Kidney (tissue), 14 donors: ENCODE measurements around the gene IQCF5. TPM values are rescaled to one million over a fixed set of nuclear protein-coding genes. Genes with fewer than 3 reads are reported as not detected.

Source experiments
- DNase-seq, 5 donors: peaks; one replicate each; pipeline ENCODE4 v3.0.0-alpha.2; 2013 to 2020
- FAIRE-seq: peaks from 2 replicates; lab custom pipeline; 2012; peaks lifted over from hg19 to GRCh38; lab: Jason Lieb, UNC
- H3K27ac ChIP-seq, 2 donors: one replicate each; pipeline ENCODE4 v1.7.0; 2013; ENCODE audit warnings: low read depth in 2 of 2, low read length in 2 of 2, inconsistent platforms in 1 of 2
- H3K27me3 ChIP-seq: one replicate; pipeline ENCODE4 v1.7.1; 2013; ENCODE audit warnings: low read length, inconsistent platforms; ENCODE audit not compliant: control insufficient read depth, insufficient read depth
- H3K36me3 ChIP-seq, 3 donors: one replicate each; pipeline versions ENCODE4 v1.7.0 to v1.7.1; 2013; ENCODE audit warnings: low read length in 3 of 3, control low read depth in 1 of 3, inconsistent platforms in 1 of 3; ENCODE audit not compliant: insufficient read depth in 3 of 3, control insufficient read depth in 2 of 3
- H3K4me1 ChIP-seq, 3 donors: one replicate each; pipeline versions ENCODE4 v1.7.0 to v1.7.1; 2013; ENCODE audit warnings: low read length in 3 of 3, inconsistent platforms in 1 of 3, low read depth in 1 of 3; ENCODE audit not compliant: control insufficient read depth in 2 of 3, insufficient read depth in 2 of 3
- H3K4me3 ChIP-seq, 3 donors: one replicate each; pipeline versions ENCODE4 v1.7.0 to v1.8.1; 2013; ENCODE audit warnings: low read length in 3 of 3, control low read depth in 1 of 3, inconsistent platforms in 1 of 3
- H3K9ac ChIP-seq, 3 donors: one replicate each; pipeline versions ENCODE4 v1.7.0 to v1.7.1; 2013; ENCODE audit warnings: low read length in 3 of 3, control low read depth in 1 of 3, inconsistent platforms in 1 of 3
- H3K9me3 ChIP-seq, 3 donors: one replicate each; pipeline versions ENCODE4 v1.7.0 to v1.7.1; 2013; ENCODE audit warnings: low read length in 3 of 3, control low read depth in 1 of 3, inconsistent platforms in 1 of 3; ENCODE audit not compliant: control insufficient read depth in 2 of 3, insufficient read depth in 1 of 3
- intact Hi-C: fragments of 100-400 bp; cut with DNase I; formaldehyde crosslinking; loops from one replicate; pipeline ENCODE4 v1.11.1; 2022
- polyA plus RNA-seq: library from polyadenylated mRNA; stranded (reverse); fragments of 350-450 nt; fragmentation: Illumina TruSeq; extraction: RNeasy Lipid Tissue Mini Kit (QIAGEN cat#74804); gene quantifications from one replicate; pipeline ENCODE4 v1.2.3, GENCODE V29; 2014; ENCODE audit warnings: low read depth, low replicate concordance; ENCODE audit not compliant: insufficient read depth
- total RNA-seq: library from RNA; stranded (reverse); fragmentation: NEBNext Ultra II Directional; extraction: Animal tissue kit (Norgen Biotek cat#: 25700); gene quantifications from one replicate; pipeline ENCODE4 v1.2.1, GENCODE V29; 2021
- TF ChIP-seq, protein P1 (sequence below): IDR thresholded peaks from 3 replicates; pipeline ENCODE4 v1.5.1; 2012; ENCODE audit warnings: mild to moderate bottlenecking, moderate library complexity, borderline replicate concordance; ENCODE audit not compliant: insufficient read depth; ENCODE audit errors: extremely low read depth
- donor health status: control.
- donor health status: control.
- donor health status: control.
- donor health status: control.
- donor health status: control.
- donor health status: DM: yes; HTN: yes; CAD: no.
- donor health status: Normal renal cell carcinoma (clear cell type).

IQCF5 gene
- total and polyA plus RNA-seq, 2 donors from 2014 or later = not detected

- Histone ChIP-seq H3K27me3 (no peaks in the 10 kb centered on the region), H3K36me3 (no peaks in the 10 kb centered on the region), H3K9me3 (no peaks in the 10 kb centered on the region), H3K9ac (no peak overlapping the region), H3K27ac (no peak overlapping the region), H3K4me1 (no peaks in the 10 kb centered on the region), H3K4me3 (no peak overlapping the region)
- TF ChIP-seq, protein P1, sequence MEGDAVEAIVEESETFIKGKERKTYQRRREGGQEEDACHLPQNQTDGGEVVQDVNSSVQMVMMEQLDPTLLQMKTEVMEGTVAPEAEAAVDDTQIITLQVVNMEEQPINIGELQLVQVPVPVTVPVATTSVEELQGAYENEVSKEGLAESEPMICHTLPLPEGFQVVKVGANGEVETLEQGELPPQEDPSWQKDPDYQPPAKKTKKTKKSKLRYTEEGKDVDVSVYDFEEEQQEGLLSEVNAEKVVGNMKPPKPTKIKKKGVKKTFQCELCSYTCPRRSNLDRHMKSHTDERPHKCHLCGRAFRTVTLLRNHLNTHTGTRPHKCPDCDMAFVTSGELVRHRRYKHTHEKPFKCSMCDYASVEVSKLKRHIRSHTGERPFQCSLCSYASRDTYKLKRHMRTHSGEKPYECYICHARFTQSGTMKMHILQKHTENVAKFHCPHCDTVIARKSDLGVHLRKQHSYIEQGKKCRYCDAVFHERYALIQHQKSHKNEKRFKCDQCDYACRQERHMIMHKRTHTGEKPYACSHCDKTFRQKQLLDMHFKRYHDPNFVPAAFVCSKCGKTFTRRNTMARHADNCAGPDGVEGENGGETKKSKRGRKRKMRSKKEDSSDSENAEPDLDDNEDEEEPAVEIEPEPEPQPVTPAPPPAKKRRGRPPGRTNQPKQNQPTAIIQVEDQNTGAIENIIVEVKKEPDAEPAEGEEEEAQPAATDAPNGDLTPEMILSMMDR = no peak
- no peak for FAIRE-seq
- intact Hi-C loops = no loop called here
- DNase-seq = no peak
These were observed 38.8 kb downstream of the IQCF5 start for GRCh38 chr3:51836606-51837005.

DNA sequence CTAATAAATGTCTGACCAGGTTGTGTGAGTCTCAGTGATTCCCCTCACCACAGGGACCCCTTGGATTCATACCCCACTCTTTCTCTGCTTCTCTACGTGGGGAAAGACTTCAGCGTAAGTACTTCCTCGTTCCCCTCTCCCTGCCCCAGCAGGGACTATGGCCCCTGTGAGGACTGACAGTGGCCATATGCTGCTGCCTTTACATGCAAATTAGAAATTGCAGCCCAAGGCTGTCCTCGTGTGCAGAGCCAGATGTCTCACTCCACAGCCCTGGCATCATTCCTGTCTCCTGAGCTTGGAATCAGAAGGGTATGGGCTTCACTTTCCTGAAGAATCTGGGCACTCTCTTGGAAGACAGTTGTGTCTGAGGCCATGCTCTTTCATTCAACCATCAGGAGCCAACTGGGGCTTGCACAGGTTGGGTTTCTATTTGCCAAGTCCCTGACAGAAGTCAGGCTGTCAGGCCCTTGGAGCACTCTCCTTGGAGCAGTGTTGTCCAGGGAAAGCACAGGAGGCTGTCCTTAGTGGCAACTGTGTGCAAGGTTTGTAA lies 44.5 kb downstream of the IQCF5 start:
- TF ChIP-seq, protein P1 = no peak
- no peaks in the 10 kb centered on the region for H3K4me1 ChIP-seq
- peaks cover 0 to 6% (median 0%) of the 10 kb centered on the region in 3 donors for H3K9me3 ChIP-seq
- intact Hi-C loops = no loop called here
- no peaks in the 10 kb centered on the region for H3K27me3 ChIP-seq
- FAIRE-seq (no peak), DNase-seq (no peak)
- H3K9ac ChIP-seq = no peak overlapping the region
- H3K27ac ChIP-seq = no peak overlapping the region
- H3K4me3 ChIP-seq = no peak overlapping the region
- H3K36me3 ChIP-seq = no peaks in the 10 kb centered on the region

DNA sequence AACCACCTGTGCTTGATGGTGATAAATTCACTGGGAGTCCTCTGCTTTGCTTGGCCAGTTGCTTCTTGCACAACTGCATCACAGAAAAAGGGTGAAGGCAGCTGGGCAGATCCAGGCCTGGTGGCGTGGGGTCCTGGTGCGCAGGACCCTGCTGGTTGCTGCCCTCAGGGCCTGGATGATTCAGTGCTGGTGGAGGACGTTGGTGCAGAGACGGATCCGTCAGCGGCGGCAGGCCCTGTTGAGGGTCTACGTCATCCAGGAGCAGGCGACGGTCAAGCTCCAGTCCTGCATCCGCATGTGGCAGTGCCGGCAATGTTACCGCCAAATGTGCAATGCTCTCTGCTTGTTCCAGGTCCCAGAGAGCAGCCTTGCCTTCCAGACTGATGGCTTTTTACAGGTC lies 45.1 kb downstream of the IQCF5 start:
- H3K9ac ChIP-seq = no peak overlapping the region
- peaks cover 0 to 6% (median 0%) of the 10 kb centered on the region in 3 donors for H3K9me3 ChIP-seq
- no peaks in the 10 kb centered on the region for H3K27me3 ChIP-seq
- intact Hi-C loops = no loop called here
- TF ChIP-seq, protein P1 = no peak
- no peak overlapping the region for H3K4me3 ChIP-seq
- DNase-seq (no peak), FAIRE-seq (no peak)
- no peaks in the 10 kb centered on the region for H3K36me3 ChIP-seq
- no peak overlapping the region for H3K27ac ChIP-seq
- no peaks in the 10 kb centered on the region for H3K4me1 ChIP-seq

- Histone ChIP-seq H3K4me1 (no peaks in the 10 kb centered on the region), H3K27ac (no peak overlapping the region), H3K9me3 (peaks cover 0 to 6% (median 0%) of the 10 kb centered on the region in 3 donors), H3K27me3 (no peaks in the 10 kb centered on the region), H3K36me3 (no peaks in the 10 kb centered on the region), H3K9ac (no peak overlapping the region), H3K4me3 (no peak overlapping the region)
- intact Hi-C loops = no loop called here
- TF ChIP-seq, protein P1 = no peak
- DNase-seq (no peak), FAIRE-seq (no peak)
These were observed 47.1 kb downstream of the IQCF5 start for GRCh38 chr3:51828297-51828696.
